Placental epithelial cell (primary cell): ENCODE data around the gene UBAP2. TPM values are rescaled to one million over a fixed set of nuclear protein-coding genes. Genes with fewer than 3 reads are reported as not detected.

Experiments
- small RNA-seq: library from RNA; depleted of rRNA; stranded (forward); fragments of <200 nt; gene quantifications from one replicate; pipeline ENCODE3, GENCODE V24; 2012
- total RNA-seq: library from RNA; depleted of rRNA; stranded (reverse); fragments of >200 nt; gene quantifications from 2 replicates; pipeline ENCODE4 v1.2.3, GENCODE V29; 2012

Gene UBAP2, protein sequence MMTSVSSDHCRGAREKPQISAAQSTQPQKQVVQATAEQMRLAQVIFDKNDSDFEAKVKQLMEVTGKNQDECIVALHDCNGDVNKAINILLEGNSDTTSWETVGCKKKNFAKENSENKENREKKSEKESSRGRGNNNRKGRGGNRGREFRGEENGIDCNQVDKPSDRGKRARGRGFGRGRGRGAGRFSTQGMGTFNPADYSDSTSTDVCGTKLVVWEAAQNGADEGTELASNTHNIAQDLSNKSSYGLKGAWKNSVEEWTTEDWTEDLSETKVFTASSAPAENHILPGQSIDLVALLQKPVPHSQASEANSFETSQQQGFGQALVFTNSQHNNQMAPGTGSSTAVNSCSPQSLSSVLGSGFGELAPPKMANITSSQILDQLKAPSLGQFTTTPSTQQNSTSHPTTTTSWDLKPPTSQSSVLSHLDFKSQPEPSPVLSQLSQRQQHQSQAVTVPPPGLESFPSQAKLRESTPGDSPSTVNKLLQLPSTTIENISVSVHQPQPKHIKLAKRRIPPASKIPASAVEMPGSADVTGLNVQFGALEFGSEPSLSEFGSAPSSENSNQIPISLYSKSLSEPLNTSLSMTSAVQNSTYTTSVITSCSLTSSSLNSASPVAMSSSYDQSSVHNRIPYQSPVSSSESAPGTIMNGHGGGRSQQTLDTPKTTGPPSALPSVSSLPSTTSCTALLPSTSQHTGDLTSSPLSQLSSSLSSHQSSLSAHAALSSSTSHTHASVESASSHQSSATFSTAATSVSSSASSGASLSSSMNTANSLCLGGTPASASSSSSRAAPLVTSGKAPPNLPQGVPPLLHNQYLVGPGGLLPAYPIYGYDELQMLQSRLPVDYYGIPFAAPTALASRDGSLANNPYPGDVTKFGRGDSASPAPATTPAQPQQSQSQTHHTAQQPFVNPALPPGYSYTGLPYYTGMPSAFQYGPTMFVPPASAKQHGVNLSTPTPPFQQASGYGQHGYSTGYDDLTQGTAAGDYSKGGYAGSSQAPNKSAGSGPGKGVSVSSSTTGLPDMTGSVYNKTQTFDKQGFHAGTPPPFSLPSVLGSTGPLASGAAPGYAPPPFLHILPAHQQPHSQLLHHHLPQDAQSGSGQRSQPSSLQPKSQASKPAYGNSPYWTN
- total RNA-seq: 31.0 and 42.8 TPM in 2 replicates

DNA sequence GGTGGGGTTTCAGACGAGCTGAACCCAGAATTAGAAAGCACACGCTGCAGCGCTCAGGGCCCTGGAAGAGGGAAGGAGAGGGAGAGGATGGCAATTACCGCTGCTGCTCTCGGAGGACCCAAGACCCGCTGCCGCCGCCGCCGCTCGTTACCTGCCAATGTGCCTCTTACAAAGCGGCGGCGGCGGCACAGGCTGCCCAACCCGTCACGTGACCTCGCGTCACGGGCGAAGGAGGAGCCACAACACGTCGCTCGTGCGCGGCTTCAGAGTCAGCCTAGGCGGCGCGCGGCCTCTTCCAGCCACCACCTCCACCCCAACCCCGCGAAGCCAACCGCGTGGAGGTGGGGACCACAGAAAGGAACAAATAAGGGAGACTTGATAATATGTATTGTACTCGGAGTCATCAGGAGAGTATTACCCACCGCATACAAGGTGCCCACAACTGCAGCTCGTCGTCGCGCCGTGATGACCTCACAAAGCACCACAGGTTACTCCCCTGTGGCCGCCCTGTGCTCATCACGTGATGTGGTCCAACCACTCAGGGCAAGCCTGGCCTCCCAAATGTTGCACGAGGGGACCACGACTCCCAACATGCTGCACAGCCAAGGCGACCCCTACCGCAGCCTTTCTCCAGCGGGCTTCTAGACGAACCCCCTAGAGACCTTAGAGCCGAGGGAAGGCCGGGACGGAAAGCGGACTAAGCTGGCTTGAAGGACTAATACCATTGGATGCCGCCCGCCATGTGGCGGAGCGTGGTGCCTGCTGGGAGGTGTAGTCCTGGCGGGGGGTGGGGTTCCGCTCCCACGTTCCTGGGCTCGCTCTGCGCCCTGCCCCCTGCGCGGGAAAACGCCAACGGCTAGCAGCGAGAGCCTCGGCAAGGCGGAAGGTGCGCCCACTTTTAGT, at the start of gene UBAP2:
TSS of gene UBAP2 (minus strand) at position 161 of the 903 bp plus-strand sequence. CDS start 31,739 bp downstream, outside the sequence.

Small RNA genes within 50 kb of the gene (small RNA-seq; reads per million reads assigned to genes)
- gene RN7SKP114: not detected
- gene SNORD121A: 51.9 reads per million, percentile 98 among the genes with 10 or more reads in this experiment
- not detected for gene SNORD121B

Other genes starting within 250 kb of the UBAP2 start
- 17.7 and 20.8 TPM in 2 replicates for gene UBE2R2, start 231.7 kb downstream of the UBAP2 start, total RNA-seq
- 20.8 and 31.1 TPM in 2 replicates for gene DCAF12, start 77.8 kb upstream of the UBAP2 start, total RNA-seq
- gene UBAP1, start 130.2 kb upstream of the UBAP2 start, total RNA-seq: 33.4 and 36.0 TPM in 2 replicates